ENCODE results near the gene FNBP1L. TPM values are rescaled to one million over a fixed set of nuclear protein-coding genes. Genes with fewer than 3 reads are reported as not detected.

The FNBP1L gene
- total and polyA plus RNA-seq, 9 of the 15 experiments (the other 6 are each of a cell fraction or from before 2014, with no cell fraction given) = 1.4 to 6.9 (median 5.9) TPM

DNA sequence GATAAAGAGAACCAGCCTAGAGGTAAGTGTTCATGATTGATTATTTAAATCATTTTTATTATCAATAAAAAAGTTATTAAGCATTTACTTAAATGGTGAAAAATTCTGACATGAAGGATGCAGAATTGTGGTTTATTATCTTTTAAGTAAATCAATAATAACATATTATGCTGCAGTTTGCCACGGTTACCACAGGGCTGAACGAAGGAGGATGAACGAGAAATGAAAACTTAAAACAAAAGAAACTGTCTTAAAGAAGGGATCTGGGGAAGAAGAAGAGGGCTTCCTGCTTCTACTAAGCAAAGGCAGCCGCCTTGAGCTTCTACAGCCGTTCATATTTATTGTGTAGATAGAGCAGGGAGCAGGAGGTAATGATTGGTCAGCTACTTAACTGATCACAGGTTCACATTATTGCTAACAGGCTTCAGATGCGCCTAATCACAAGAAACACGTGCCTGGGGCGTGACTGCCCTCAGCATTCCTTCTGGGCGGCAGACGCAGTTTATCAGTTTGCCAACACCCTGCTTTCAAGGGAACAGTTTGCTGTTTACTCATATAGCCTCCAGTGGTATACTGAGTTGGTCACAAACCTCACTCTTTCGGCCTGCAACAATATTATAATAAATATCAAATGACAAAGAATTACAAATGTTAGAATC lies 5.8 kb upstream of the FNBP1L start (continued):
- TF ChIP-seq, protein P1, sequence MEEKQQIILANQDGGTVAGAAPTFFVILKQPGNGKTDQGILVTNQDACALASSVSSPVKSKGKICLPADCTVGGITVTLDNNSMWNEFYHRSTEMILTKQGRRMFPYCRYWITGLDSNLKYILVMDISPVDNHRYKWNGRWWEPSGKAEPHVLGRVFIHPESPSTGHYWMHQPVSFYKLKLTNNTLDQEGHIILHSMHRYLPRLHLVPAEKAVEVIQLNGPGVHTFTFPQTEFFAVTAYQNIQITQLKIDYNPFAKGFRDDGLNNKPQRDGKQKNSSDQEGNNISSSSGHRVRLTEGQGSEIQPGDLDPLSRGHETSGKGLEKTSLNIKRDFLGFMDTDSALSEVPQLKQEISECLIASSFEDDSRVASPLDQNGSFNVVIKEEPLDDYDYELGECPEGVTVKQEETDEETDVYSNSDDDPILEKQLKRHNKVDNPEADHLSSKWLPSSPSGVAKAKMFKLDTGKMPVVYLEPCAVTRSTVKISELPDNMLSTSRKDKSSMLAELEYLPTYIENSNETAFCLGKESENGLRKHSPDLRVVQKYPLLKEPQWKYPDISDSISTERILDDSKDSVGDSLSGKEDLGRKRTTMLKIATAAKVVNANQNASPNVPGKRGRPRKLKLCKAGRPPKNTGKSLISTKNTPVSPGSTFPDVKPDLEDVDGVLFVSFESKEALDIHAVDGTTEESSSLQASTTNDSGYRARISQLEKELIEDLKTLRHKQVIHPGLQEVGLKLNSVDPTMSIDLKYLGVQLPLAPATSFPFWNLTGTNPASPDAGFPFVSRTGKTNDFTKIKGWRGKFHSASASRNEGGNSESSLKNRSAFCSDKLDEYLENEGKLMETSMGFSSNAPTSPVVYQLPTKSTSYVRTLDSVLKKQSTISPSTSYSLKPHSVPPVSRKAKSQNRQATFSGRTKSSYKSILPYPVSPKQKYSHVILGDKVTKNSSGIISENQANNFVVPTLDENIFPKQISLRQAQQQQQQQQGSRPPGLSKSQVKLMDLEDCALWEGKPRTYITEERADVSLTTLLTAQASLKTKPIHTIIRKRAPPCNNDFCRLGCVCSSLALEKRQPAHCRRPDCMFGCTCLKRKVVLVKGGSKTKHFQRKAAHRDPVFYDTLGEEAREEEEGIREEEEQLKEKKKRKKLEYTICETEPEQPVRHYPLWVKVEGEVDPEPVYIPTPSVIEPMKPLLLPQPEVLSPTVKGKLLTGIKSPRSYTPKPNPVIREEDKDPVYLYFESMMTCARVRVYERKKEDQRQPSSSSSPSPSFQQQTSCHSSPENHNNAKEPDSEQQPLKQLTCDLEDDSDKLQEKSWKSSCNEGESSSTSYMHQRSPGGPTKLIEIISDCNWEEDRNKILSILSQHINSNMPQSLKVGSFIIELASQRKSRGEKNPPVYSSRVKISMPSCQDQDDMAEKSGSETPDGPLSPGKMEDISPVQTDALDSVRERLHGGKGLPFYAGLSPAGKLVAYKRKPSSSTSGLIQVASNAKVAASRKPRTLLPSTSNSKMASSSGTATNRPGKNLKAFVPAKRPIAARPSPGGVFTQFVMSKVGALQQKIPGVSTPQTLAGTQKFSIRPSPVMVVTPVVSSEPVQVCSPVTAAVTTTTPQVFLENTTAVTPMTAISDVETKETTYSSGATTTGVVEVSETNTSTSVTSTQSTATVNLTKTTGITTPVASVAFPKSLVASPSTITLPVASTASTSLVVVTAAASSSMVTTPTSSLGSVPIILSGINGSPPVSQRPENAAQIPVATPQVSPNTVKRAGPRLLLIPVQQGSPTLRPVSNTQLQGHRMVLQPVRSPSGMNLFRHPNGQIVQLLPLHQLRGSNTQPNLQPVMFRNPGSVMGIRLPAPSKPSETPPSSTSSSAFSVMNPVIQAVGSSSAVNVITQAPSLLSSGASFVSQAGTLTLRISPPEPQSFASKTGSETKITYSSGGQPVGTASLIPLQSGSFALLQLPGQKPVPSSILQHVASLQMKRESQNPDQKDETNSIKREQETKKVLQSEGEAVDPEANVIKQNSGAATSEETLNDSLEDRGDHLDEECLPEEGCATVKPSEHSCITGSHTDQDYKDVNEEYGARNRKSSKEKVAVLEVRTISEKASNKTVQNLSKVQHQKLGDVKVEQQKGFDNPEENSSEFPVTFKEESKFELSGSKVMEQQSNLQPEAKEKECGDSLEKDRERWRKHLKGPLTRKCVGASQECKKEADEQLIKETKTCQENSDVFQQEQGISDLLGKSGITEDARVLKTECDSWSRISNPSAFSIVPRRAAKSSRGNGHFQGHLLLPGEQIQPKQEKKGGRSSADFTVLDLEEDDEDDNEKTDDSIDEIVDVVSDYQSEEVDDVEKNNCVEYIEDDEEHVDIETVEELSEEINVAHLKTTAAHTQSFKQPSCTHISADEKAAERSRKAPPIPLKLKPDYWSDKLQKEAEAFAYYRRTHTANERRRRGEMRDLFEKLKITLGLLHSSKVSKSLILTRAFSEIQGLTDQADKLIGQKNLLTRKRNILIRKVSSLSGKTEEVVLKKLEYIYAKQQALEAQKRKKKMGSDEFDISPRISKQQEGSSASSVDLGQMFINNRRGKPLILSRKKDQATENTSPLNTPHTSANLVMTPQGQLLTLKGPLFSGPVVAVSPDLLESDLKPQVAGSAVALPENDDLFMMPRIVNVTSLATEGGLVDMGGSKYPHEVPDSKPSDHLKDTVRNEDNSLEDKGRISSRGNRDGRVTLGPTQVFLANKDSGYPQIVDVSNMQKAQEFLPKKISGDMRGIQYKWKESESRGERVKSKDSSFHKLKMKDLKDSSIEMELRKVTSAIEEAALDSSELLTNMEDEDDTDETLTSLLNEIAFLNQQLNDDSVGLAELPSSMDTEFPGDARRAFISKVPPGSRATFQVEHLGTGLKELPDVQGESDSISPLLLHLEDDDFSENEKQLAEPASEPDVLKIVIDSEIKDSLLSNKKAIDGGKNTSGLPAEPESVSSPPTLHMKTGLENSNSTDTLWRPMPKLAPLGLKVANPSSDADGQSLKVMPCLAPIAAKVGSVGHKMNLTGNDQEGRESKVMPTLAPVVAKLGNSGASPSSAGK (IDR thresholded peaks at IDR 0.05) = peak; percentile 95
- peak; percentile 38 to 55; a peak in 2 of 4 replicates for TF ChIP-seq TRIM24 (IDR thresholded peaks at IDR 0.05)
- peak; percentile 56 for TF ChIP-seq ZNF507 (tag; conservative IDR thresholded peaks at IDR 0.05)
- peak in 1 of 2 experiments; percentile 29; a peak in 1 of 4 replicates for TF ChIP-seq FOXK2 (conservative IDR thresholded peaks at IDR 0.05 in 1 of 2, IDR thresholded peaks at IDR 0.05 in 1 of 2; ENCODE audit: low read depth in 2 of 2)
- peak; percentile 45; the same call in 1 of the 2 replicates for TF ChIP-seq NFE2 (IDR thresholded peaks at IDR 0.05; ENCODE audit: low read depth)
- TF ChIP-seq FOXM1 (IDR thresholded peaks at IDR 0.05; ENCODE audit: low read depth) = peak; percentile 39; the same call in 1 of the 2 replicates
- TF ChIP-seq FOXM1 (CRISPR knock-in tag; IDR thresholded peaks at IDR 0.05; ENCODE audit: low read depth) = no peak
- no peak for TF ChIP-seq RFX7 (CRISPR knock-in tag; IDR thresholded peaks at IDR 0.05)
- TF ChIP-seq SOX6 (IDR thresholded peaks at IDR 0.05) = peak; percentile 65; the same call in 1 of the 2 replicates
- no peak for TF ChIP-seq CEBPG (CRISPR knock-in tag; IDR thresholded peaks at IDR 0.05)
- no peak for TF ChIP-seq CEBPG (tag; conservative IDR thresholded peaks at IDR 0.05 in 1 of 2, IDR thresholded peaks at IDR 0.05 in 1 of 2)
- TF ChIP-seq, protein P2, sequence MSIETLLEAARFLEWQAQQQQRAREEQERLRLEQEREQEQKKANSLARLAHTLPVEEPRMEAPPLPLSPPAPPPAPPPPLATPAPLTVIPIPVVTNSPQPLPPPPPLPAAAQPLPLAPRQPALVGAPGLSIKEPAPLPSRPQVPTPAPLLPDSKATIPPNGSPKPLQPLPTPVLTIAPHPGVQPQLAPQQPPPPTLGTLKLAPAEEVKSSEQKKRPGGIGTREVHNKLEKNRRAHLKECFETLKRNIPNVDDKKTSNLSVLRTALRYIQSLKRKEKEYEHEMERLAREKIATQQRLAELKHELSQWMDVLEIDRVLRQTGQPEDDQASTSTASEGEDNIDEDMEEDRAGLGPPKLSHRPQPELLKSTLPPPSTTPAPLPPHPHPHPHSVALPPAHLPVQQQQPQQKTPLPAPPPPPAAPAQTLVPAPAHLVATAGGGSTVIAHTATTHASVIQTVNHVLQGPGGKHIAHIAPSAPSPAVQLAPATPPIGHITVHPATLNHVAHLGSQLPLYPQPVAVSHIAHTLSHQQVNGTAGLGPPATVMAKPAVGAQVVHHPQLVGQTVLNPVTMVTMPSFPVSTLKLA (conservative IDR thresholded peaks at IDR 0.05) = peak; percentile 51 to 63; a peak in 3 of 4 replicates
- TF ChIP-seq, protein P3, sequence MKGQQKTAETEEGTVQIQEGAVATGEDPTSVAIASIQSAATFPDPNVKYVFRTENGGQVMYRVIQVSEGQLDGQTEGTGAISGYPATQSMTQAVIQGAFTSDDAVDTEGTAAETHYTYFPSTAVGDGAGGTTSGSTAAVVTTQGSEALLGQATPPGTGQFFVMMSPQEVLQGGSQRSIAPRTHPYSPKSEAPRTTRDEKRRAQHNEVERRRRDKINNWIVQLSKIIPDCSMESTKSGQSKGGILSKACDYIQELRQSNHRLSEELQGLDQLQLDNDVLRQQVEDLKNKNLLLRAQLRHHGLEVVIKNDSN (CRISPR knock-in tag; IDR thresholded peaks at IDR 0.05) = peak; percentile 70
- peak; percentile 61 for TF ChIP-seq CBFA2T2 (conservative IDR thresholded peaks at IDR 0.05)
- no peak for TF ChIP-seq SP1 (CRISPR knock-in tag; IDR thresholded peaks at IDR 0.05)
